HepG2 (cell line): ENCODE data around the gene SLC25A45. TPM values are rescaled to one million over a fixed set of nuclear protein-coding genes. Genes with fewer than 3 reads are reported as not detected.

ENCODE experiments used
- ATAD3A ChIP-seq: sonication (generic); formaldehyde crosslinking; IDR thresholded peaks from 2 replicates; pipeline ENCODE4 v1.4.0; 2020; ENCODE audit warnings: missing genetic modification reagents
- GTF3A ChIP-seq: sonication (generic); formaldehyde crosslinking; conservative IDR thresholded peaks from 2 replicates; pipeline ENCODE4 v1.4.0; 2020; ENCODE audit warnings: mild to moderate bottlenecking, missing genetic modification reagents
- RARA ChIP-seq: IDR thresholded peaks from 2 replicates; pipeline ENCODE4 v1.6.1; 2016; ENCODE audit warnings: missing genetic modification reagents, missing compliant biosample characterization
- TMF1 ChIP-seq: sonication (generic); formaldehyde crosslinking; IDR thresholded peaks from 2 replicates; pipeline ENCODE4 v1.8.1; 2022; ENCODE audit warnings: low read depth, missing genetic modification reagents
- ZNF441 ChIP-seq: sonication (generic); formaldehyde crosslinking; IDR thresholded peaks from 2 replicates; pipeline ENCODE4 v1.7.0; 2021; ENCODE audit warnings: missing genetic modification reagents, borderline replicate concordance
- ZNF816 ChIP-seq: sonication (generic); formaldehyde crosslinking; IDR thresholded peaks from 2 replicates; pipeline ENCODE4 v1.8.0; 2022; ENCODE audit warnings: missing genetic modification reagents, mild to moderate bottlenecking, borderline replicate concordance
- polyA plus RNA-seq, 8 experiments: library from polyadenylated mRNA; depleted of rRNA in 3 of 8; stranded (reverse) in 7 of 8; unstranded in 1 of 8; fragments of >200 nt; fragmentation: Illumina TruSeq in 4 of 8; extraction: Trizol in 4 of 8; gene quantifications; 2 replicates each; pipeline versions ENCODE4 v1.2.1 to v1.2.3, GENCODE V29; 2011 to 2016; ENCODE audit warnings: low read depth in 4 of 8, missing spikeins in 1 of 8, mixed read lengths in 1 of 8; ENCODE audit not compliant: insufficient read depth in 1 of 8
- total RNA-seq, 5 experiments: library from RNA; depleted of rRNA; stranded (reverse); fragments of >200 nt; fragmentation: Illumina TruSeq; extraction: Trizol; gene quantifications; 2 replicates each; pipeline ENCODE4 v1.2.3, GENCODE V29; 2016; ENCODE audit warnings: low read depth in 1 of 5
- TF ChIP-seq, protein P1 (sequence below): sonication (generic); formaldehyde crosslinking; IDR thresholded peaks from 2 replicates; pipeline ENCODE4 v1.4.0; 2020; ENCODE audit warnings: mild to moderate bottlenecking, missing genetic modification reagents
- TF ChIP-seq, protein P2 (sequence below): sonication (generic); formaldehyde crosslinking; conservative IDR thresholded peaks from 2 replicates; pipeline ENCODE4 v1.4.0; 2020; ENCODE audit warnings: missing genetic modification reagents
- TF ChIP-seq, protein P3 (sequence below): sonication (generic); formaldehyde crosslinking; IDR thresholded peaks from 2 replicates; pipeline ENCODE4 v1.5.0; 2020; ENCODE audit warnings: mild to moderate bottlenecking, missing genetic modification reagents, borderline replicate concordance
- TF ChIP-seq, protein P4 (sequence below): IDR thresholded peaks from 2 replicates; pipeline ENCODE4 v1.6.1; 2016; ENCODE audit warnings: missing compliant biosample characterization, missing genetic modification reagents, borderline replicate concordance

Gene SLC25A45
- total and polyA plus RNA-seq, 2 of the 13 experiments (the other 11 are each of a cell fraction or from before 2014, with no cell fraction given): 1.2 to 3.4 TPM

DNA sequence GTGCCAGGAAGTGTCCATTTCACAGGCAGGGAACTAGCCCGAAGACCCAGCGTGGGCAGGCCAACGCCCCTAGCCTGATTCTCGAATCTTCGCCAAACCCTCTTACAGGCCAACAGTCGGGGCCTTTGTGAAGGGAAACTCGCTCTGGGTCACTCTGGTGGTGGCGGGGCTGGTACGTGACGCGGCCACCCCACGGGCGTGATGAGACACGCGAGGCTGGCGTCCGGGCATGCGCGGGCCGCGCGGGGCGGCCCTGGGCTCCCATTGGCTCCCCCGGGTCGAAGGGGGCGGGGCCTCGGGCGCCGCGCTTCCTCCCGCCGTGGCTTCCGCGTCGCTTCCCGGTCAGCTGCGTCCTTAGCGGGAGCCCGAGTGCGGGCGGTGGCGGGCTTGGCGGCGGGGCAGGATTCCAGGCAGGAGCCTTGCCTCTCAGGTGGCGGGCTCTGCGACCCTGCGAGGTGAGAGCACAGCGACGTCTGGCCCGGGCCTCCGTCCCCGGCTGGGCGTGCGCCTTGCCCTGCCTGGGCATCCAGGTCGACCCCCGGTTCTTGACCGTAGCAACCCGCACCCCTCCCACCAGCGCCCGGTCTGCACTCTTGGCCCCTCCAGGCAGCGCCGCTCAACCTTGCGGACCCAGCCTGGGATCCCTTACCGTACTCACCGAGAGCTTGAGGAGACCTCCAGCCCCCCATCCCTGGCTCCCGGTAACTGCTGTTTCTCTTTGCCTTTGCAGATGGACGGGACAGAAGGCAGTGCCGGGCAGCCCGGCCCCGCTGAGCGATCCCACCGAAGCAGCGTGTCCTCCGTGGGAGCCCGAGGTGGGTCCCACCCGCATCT lies 4.1 kb upstream of the SLC25A45 start, which contains the start of gene FRMD8 (continued):
- TF ChIP-seq, protein P1, sequence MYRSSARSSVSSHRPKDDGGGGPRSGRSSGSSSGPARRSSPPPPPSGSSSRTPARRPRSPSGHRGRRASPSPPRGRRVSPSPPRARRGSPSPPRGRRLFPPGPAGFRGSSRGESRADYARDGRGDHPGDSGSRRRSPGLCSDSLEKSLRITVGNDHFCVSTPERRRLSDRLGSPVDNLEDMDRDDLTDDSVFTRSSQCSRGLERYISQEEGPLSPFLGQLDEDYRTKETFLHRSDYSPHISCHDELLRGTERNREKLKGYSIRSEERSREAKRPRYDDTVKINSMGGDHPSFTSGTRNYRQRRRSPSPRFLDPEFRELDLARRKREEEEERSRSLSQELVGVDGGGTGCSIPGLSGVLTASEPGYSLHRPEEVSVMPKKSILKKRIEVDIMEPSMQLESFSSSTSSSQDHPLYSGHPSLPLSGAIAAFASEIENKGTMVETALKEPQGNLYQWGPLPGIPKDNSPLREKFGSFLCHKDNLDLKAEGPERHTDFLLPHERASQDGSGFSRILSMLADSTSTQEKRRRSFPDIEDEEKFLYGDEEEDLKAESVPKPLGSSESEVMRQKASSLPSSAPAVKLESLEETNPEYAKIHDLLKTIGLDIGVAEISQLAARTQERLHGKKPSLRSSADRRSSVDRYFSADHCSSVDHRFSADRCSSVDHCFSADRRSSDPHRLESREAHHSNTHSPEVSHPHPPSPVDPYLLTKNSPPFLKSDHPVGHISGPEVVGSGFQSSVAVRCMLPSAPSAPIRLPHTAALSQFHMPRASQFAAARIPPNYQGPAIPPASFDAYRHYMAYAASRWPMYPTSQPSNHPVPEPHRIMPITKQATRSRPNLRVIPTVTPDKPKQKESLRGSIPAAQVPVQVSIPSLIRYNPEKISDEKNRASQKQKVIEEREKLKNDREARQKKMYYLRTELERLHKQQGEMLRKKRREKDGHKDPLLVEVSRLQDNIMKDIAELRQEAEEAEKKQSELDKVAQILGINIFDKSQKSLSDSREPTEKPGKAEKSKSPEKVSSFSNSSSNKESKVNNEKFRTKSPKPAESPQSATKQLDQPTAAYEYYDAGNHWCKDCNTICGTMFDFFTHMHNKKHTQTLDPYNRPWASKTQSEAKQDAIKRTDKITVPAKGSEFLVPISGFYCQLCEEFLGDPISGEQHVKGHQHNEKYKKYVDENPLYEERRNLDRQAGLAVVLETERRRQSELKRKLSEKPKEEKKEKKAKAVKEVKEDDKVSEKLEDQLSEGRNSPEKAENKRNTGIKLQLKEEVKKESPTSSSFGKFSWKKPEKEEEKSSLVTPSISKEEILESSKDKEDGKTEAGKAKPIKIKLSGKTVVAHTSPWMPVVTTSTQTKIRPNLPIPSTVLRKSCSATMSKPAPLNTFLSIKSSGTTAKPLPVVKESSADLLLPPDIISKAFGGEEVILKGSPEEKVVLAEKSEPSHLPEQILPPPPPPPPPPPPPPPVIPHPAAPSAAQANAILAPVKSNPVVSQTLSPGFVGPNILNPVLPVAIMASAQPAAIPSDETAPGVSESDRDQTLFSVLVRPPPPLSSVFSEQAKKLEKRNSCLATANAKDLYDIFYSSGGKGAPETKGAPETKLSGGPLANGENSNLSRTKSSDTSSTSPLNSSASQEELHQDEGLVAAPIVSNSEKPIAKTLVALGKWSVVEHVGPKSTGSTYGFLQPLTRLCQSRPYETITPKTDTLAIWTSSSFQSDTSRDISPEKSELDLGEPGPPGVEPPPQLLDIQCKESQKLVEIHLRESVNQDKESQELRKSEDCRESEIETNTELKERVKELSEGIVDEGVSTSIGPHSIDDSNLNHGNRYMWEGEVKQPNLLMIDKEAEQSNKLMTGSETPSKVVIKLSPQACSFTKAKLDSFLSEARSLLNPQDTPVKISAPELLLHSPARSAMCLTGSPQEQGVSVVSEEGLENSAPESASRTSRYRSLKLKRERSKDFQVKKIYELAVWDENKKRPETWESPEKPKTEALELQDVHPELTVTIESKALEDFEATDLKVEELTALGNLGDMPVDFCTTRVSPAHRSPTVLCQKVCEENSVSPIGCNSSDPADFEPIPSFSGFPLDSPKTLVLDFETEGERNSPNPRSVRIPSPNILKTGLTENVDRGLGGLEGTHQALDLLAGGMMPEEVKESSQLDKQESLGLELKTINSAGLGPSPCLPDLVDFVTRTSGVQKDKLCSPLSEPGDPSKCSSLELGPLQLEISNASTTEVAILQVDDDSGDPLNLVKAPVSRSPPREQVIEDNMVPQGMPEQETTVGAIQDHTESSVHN: peak; percentile 58
- TF ChIP-seq RARA (CRISPR knock-in tag): no peak
- TF ChIP-seq ZNF441: no peak
- TF ChIP-seq, protein P2, sequence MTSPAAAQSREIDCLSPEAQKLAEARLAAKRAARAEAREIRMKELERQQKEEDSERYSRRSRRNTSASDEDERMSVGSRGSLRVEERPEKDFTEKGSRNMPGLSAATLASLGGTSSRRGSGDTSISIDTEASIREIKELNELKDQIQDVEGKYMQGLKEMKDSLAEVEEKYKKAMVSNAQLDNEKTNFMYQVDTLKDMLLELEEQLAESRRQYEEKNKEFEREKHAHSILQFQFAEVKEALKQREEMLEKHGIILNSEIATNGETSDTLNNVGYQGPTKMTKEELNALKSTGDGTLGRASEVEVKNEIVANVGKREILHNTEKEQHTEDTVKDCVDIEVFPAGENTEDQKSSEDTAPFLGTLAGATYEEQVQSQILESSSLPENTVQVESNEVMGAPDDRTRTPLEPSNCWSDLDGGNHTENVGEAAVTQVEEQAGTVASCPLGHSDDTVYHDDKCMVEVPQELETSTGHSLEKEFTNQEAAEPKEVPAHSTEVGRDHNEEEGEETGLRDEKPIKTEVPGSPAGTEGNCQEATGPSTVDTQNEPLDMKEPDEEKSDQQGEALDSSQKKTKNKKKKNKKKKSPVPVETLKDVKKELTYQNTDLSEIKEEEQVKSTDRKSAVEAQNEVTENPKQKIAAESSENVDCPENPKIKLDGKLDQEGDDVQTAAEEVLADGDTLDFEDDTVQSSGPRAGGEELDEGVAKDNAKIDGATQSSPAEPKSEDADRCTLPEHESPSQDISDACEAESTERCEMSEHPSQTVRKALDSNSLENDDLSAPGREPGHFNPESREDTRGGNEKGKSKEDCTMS (CRISPR knock-in tag): no peak
- TF ChIP-seq ZNF816 (CRISPR knock-in tag): peak; percentile 36; the same call in 1 of the 2 replicates
- no peak for TF ChIP-seq TMF1 (CRISPR knock-in tag)
- TF ChIP-seq, protein P3, sequence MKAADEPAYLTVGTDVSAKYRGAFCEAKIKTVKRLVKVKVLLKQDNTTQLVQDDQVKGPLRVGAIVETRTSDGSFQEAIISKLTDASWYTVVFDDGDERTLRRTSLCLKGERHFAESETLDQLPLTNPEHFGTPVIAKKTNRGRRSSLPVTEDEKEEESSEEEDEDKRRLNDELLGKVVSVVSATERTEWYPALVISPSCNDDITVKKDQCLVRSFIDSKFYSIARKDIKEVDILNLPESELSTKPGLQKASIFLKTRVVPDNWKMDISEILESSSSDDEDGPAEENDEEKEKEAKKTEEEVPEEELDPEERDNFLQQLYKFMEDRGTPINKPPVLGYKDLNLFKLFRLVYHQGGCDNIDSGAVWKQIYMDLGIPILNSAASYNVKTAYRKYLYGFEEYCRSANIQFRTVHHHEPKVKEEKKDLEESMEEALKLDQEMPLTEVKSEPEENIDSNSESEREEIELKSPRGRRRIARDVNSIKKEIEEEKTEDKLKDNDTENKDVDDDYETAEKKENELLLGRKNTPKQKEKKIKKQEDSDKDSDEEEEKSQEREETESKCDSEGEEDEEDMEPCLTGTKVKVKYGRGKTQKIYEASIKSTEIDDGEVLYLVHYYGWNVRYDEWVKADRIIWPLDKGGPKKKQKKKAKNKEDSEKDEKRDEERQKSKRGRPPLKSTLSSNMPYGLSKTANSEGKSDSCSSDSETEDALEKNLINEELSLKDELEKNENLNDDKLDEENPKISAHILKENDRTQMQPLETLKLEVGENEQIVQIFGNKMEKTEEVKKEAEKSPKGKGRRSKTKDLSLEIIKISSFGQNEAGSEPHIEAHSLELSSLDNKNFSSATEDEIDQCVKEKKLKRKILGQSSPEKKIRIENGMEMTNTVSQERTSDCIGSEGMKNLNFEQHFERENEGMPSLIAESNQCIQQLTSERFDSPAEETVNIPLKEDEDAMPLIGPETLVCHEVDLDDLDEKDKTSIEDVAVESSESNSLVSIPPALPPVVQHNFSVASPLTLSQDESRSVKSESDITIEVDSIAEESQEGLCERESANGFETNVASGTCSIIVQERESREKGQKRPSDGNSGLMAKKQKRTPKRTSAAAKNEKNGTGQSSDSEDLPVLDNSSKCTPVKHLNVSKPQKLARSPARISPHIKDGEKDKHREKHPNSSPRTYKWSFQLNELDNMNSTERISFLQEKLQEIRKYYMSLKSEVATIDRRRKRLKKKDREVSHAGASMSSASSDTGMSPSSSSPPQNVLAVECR (CRISPR knock-in tag): peak; percentile 93
- no peak for TF ChIP-seq ATAD3A (CRISPR knock-in tag)
- no peak for TF ChIP-seq GTF3A
- TF ChIP-seq, protein P4, sequence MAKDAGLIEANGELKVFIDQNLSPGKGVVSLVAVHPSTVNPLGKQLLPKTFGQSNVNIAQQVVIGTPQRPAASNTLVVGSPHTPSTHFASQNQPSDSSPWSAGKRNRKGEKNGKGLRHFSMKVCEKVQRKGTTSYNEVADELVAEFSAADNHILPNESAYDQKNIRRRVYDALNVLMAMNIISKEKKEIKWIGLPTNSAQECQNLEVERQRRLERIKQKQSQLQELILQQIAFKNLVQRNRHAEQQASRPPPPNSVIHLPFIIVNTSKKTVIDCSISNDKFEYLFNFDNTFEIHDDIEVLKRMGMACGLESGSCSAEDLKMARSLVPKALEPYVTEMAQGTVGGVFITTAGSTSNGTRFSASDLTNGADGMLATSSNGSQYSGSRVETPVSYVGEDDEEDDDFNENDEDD (CRISPR knock-in tag): peak; percentile 50; the same call in 1 of the 2 replicates
